Activated T-cell treated with anti-CD3 and anti-CD28 coated beads for 1 hour (primary cell): Measurements from ENCODE around the gene SNX13.

Experiments used
- DNase-seq: peaks from one replicate; pipeline ENCODE4 v3.0.0-alpha.2; 2020; ENCODE audit warnings: low read depth

Gene SNX13

GRCh38 chr7:17781491-17782215, 158.6 kb downstream of the SNX13 start:
- no peak for DNase-seq

GRCh38 chr7:17779381-17779780, 160.9 kb downstream of the SNX13 start:
- no peak for DNase-seq

GRCh38 chr7:17774716-17775288, 165.5 kb downstream of the SNX13 start:
- no peak for DNase-seq

DNA sequence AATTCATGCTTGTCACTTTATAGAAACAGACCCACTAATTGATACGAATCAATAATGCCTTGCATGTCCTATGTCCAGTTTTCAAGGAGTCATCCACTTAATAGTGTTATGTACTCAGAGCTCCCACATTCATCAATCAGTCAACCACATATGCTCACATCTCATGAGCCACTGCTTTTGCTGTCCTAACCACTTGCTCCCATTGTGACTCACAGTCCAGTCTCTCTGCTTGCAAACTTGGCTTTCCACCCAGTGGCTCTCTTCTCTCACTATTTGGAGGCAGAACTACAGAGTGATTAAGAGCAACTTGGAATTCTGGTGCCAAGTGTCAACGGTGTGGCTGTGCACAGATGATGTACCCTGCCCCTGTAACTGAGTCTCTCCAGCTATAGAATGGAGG, 166.0 kb downstream of the SNX13 start:
- DNase-seq = no peak

GRCh38 chr7:17773289-17773626, 167.0 kb downstream of the SNX13 start:
- DNase-seq = no peak

DNA sequence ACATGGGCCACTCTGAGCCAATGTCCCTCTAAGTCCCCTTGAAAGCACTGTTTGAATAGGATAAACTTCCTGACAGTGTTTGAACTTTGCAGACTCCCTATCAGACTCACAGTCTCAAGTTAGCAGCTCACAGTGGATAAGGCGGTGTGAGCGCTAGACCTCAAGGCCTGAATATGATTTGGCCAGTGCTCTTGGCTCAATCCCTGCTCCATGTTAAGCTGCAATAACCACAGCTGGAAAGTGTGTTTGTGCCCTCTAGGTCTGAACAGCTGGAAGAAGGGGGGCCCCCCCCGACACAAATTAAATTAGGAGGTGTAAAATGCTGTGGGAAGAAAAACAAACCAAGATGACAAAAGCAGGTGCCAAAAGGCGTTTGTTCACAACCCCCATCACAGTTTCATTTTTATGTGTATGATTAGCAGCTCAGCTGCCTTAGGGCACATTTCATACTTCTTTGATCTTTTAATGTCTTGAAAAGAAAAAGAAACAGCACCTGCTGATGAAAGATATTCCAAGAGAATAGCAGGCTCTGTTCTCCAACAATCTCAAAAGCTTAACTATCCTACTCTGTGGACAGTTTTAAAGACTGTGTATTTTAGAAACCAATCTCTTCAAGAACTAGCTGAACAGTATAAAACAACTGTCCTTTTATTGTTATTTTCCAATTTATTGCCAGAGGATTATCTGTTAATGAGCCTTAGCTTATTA, 167.6 kb downstream of the SNX13 start:
- DNase-seq = no peak

DNA sequence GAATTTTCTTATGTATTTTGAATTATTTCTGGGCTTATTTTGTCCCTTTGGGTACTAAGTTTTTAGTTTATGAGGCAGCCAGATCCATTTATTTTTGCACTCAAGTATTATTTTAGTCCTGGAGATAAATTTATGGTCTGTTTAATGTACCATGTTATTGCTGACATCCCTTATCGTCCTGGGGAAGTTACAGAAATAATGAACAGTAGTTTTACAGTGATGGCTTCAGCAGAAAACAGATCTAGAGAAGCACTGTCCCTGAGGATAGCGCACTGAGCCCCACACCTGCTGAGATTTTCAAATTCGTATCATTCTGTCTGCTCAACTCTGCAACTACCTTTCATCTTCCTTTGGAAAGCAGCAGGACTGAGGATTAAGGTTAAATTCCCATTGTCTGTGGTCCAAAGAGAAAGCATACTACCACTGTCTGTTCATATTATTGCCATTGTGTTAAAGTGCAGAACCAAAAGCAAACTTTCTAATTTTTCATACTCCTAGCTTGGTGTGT, 168.3 kb downstream of the SNX13 start:
- DNase-seq = no peak

GRCh38 chr7:17770710-17771375, 169.5 kb downstream of the SNX13 start:
- no peak for DNase-seq

- DNase-seq = peak; percentile 14
Observed at GRCh38 chr7:17769918-17770317, 170.4 kb downstream of the SNX13 start.

- no peak for DNase-seq
Observed at GRCh38 chr7:17758008-17758407, 182.3 kb downstream of the SNX13 start.

DNA sequence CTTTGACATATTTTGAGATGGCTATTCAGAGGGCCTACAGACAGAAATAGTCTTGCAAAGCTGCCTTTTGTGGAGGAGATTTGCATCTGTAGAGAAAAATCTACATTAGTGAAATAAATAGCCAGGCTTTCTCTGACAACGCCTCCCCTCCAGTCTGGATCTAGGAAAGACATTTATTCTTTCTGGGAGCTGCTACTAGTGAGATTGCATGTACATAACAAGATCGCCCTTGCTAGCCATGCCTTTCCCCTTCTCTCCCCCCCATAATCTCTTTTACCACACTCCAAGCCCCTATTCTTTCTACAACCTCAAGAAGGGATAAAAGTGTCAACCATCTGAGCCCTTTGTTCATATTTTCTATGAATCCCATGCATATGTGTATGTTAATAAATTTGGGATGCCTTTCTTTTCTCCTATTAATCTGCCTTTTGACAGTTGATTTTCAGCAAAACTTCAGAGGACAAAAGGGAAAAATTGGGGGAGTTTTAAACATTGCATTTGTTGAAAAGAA, 194.2 kb downstream of the SNX13 start:
- DNase-seq = no peak

- DNase-seq = no peak
Observed at GRCh38 chr7:17745610-17746009, 194.7 kb downstream of the SNX13 start.

- no peak for DNase-seq
Observed at GRCh38 chr7:17743316-17743715, 197.0 kb downstream of the SNX13 start.

- no peak for DNase-seq
Observed at GRCh38 chr7:17741426-17741825, 198.9 kb downstream of the SNX13 start.
